Colonic mucosa (tissue), 4 donors: ENCODE data around the gene KCNJ11. TPM values are rescaled to one million over a fixed set of nuclear protein-coding genes. Genes with fewer than 3 reads are reported as not detected.

ENCODE experiments used
- DNase-seq: peaks from one replicate; pipeline ENCODE4 v3.0.0-alpha.2; 2020
- H3K27ac ChIP-seq: fragments of 200-600 bp; one replicate; pipeline ENCODE4 v1.8.0; 2021
- H3K27me3 ChIP-seq: fragments of 200-600 bp; one replicate; pipeline ENCODE4 v1.8.0; 2021
- H3K36me3 ChIP-seq: fragments of 200-600 bp; one replicate; pipeline ENCODE4 v1.8.0; 2021
- H3K4me1 ChIP-seq: fragments of 200-600 bp; one replicate; pipeline ENCODE4 v1.8.0; 2021; ENCODE audit warnings: mild to moderate bottlenecking
- H3K4me3 ChIP-seq: fragments of 200-600 bp; one replicate; pipeline ENCODE4 v1.8.0; 2021
- H3K9ac ChIP-seq, 2 donors: one replicate each; pipeline ENCODE4 v1.7.0; 2013; ENCODE audit warnings: control low read depth in 2 of 2, low read depth in 2 of 2, low read length in 2 of 2
- H3K9me3 ChIP-seq: fragments of 200-600 bp; one replicate; pipeline ENCODE4 v1.8.0; 2021
- intact Hi-C: fragments of 100-400 bp; cut with DNase I; formaldehyde crosslinking; loops from one replicate; pipeline ENCODE4 v1.14.1; 2022
- total RNA-seq, 2 donors: library from RNA; stranded (reverse); fragmentation: NEBNext Ultra II Directional in 1 of 2; extraction: Animal tissue kit (Norgen Biotek cat#: 25700) in 1 of 2; gene quantifications; one replicate each; pipeline ENCODE4 v1.2.1, GENCODE V29; 2021
- TF ChIP-seq, protein P1 (sequence below): fragments of 200-600 bp; IDR thresholded peaks from one replicate; pipeline ENCODE4 v1.8.0; 2022; ENCODE audit warnings: antibody characterized with exemption, mild to moderate bottlenecking
- donor health status: healthy.
- donor health status: DM: no; HTN: no; CAD: no.
- donor health status: DM: no; HTN: no; CAD: no.

The KCNJ11 gene
- total RNA-seq, 2 donors from 2014 or later: 1.4 to 2.9 TPM

DNA sequence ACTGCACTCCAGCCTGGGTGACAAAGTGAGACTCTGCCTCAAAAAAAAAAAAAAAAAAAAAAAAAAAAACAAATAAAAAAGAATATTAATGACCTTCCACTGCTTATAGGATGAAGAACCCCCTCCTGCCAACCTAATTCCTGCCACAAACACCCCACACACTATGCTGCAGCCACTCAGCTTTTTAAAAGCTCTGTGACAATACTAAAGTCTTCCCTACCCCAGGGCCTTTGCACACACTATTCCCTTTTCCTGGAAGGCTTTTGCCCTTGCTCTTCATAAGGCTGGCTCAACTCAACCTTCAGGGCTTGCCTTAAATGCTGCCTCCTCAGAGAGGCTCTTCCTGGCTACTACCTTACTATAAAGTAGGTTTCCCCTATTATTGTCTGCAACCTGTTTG is 10.8 kb upstream of the KCNJ11 start:
- H3K4me1 ChIP-seq: no peaks in the 10 kb centered on the region
- intact Hi-C loops: no loop called here
- DNase-seq: no peak
- no peak overlapping the region for H3K9ac ChIP-seq
- no peaks in the 10 kb centered on the region for H3K27me3 ChIP-seq
- H3K27ac ChIP-seq: no peak overlapping the region
- no peaks in the 10 kb centered on the region for H3K9me3 ChIP-seq
- no peak overlapping the region for H3K4me3 ChIP-seq
- TF ChIP-seq, protein P1, sequence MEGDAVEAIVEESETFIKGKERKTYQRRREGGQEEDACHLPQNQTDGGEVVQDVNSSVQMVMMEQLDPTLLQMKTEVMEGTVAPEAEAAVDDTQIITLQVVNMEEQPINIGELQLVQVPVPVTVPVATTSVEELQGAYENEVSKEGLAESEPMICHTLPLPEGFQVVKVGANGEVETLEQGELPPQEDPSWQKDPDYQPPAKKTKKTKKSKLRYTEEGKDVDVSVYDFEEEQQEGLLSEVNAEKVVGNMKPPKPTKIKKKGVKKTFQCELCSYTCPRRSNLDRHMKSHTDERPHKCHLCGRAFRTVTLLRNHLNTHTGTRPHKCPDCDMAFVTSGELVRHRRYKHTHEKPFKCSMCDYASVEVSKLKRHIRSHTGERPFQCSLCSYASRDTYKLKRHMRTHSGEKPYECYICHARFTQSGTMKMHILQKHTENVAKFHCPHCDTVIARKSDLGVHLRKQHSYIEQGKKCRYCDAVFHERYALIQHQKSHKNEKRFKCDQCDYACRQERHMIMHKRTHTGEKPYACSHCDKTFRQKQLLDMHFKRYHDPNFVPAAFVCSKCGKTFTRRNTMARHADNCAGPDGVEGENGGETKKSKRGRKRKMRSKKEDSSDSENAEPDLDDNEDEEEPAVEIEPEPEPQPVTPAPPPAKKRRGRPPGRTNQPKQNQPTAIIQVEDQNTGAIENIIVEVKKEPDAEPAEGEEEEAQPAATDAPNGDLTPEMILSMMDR: no peak
- H3K36me3 ChIP-seq: no peaks in the 10 kb centered on the region

DNA sequence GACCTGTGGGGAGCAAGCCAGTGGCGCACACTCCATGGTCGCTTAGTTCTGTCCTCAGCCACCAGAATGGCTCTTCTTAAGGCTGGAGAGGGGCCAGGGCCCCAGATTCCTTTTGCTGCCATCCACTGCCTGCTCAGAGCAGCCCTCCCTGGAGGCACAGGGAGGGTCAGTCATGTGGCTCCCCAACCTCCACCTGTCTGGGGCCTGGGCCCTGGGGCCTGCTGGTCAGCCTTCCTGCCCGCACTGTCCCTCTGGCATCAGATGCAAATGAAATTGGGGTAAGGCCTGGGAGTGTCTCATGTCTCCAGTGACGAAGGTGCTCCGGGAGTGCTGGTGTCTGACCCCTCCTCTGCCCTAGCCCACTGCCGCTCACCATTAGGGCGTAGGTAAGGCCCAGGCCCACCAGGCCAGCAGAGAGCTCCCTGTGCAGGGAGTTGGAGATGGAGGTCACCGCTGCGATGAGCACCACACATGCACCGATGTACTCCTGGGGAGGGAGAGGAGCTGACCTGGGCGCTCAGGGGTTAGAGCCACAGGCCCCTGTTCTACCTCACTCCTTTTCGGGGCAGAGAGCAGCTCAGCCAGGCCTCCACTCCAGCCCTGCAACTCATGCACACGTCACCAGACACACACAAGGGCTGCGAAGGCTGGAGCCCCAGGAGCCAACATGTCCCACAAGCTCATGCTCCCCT is 9.0 kb upstream of the KCNJ11 start:
- no peaks in the 10 kb centered on the region for H3K36me3 ChIP-seq
- DNase-seq: no peak
- intact Hi-C loops: no loop called here
- no peaks in the 10 kb centered on the region for H3K9me3 ChIP-seq
- no peak overlapping the region for H3K27ac ChIP-seq
- no peaks in the 10 kb centered on the region for H3K4me1 ChIP-seq
- H3K9ac ChIP-seq: no peak overlapping the region
- no peak overlapping the region for H3K4me3 ChIP-seq
- no peaks in the 10 kb centered on the region for H3K27me3 ChIP-seq
- TF ChIP-seq, protein P1: no peak

- H3K9ac ChIP-seq: no peak overlapping the region
- no peaks in the 10 kb centered on the region for H3K36me3 ChIP-seq
- H3K4me1 ChIP-seq: no peaks in the 10 kb centered on the region
- no peaks in the 10 kb centered on the region for H3K9me3 ChIP-seq
- DNase-seq: no peak
- no peaks in the 10 kb centered on the region for H3K27me3 ChIP-seq
- intact Hi-C loops: no loop called here
- no peak overlapping the region for H3K27ac ChIP-seq
- no peak overlapping the region for H3K4me3 ChIP-seq
- TF ChIP-seq, protein P1: no peak
Measured at GRCh38 chr11:17396598-17397310, 8.3 kb upstream of the KCNJ11 start.

- Histone ChIP-seq H3K27me3 (no peaks in the 10 kb centered on the region), H3K9me3 (no peaks in the 10 kb centered on the region), H3K36me3 (no peaks in the 10 kb centered on the region), H3K4me1 (no peaks in the 10 kb centered on the region), H3K27ac (no peak overlapping the region), H3K9ac (no peak overlapping the region), H3K4me3 (no peak overlapping the region)
- TF ChIP-seq, protein P1: no peak
- intact Hi-C loops: no loop called here
- no peak for DNase-seq
Measured at GRCh38 chr11:17395978-17396377, 7.5 kb upstream of the KCNJ11 start.

DNA sequence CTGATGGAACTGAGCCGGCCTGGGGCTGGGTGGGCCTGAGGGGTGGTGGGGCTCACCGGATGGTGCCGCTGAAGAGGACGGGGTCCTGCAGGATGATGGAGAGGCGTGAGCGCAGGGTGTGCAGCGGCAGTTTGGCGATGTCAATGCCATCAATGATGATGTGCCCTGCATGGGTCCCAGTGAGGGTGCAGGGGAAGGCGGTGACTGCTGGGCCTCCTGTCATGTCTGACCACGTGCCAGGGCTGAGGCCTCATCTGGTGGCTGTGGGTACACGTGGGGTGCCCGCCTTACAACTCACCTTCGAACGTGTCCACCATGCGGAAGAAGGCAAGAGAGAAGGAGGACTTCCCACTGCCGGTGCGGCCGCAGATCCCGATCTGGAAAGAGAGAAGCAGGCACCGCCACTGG is 7.1 kb upstream of the KCNJ11 start:
- no peak overlapping the region for H3K4me3 ChIP-seq
- no peaks in the 10 kb centered on the region for H3K27me3 ChIP-seq
- TF ChIP-seq, protein P1: no peak
- H3K27ac ChIP-seq: no peak overlapping the region
- H3K4me1 ChIP-seq: no peaks in the 10 kb centered on the region
- no peak overlapping the region for H3K9ac ChIP-seq
- no peak for DNase-seq
- no peaks in the 10 kb centered on the region for H3K9me3 ChIP-seq
- intact Hi-C loops: no loop called here
- H3K36me3 ChIP-seq: no peaks in the 10 kb centered on the region
